NCI-H226 (cell line): Measurements from ENCODE around the gene YIPF3.
A peak's percentile ranks its signal among the peaks of the same experiment; 100 is the strongest.
"Not testable (repeated sequence)": the region's sequence is repeated elsewhere in the genome, so short reads cannot be mapped to it uniquely, and the experiment has no call there.

Experiments used
- DNase-seq: peaks from one replicate; pipeline ENCODE4 v3.0.0-alpha.2; 2015

Gene YIPF3

GRCh38 chr6:43509142-43509983 is 7.4 kb downstream of the YIPF3 start:
- DNase-seq = no peak

- DNase-seq = no peak
These were observed 8.1 kb downstream of the YIPF3 start for GRCh38 chr6:43508481-43509141.

GRCh38 chr6:43506667-43507471 is 9.9 kb downstream of the YIPF3 start:
- peak; percentile 59 for DNase-seq

- DNase-seq = no peak
These were observed 10.6 kb downstream of the YIPF3 start for GRCh38 chr6:43506171-43506570.

GRCh38 chr6:43505718-43506117 is 11.0 kb downstream of the YIPF3 start:
- no peak for DNase-seq

GRCh38 chr6:43504756-43505593 is 11.8 kb downstream of the YIPF3 start:
- no peak for DNase-seq

- DNase-seq = no peak
These were observed 13.3 kb downstream of the YIPF3 start for GRCh38 chr6:43503443-43503842.

GRCh38 chr6:43502666-43503065 is 14.1 kb downstream of the YIPF3 start:
- DNase-seq = no peak

GRCh38 chr6:43500921-43501320 is 15.8 kb downstream of the YIPF3 start:
- DNase-seq = no peak

- no peak for DNase-seq
These were observed 17.5 kb downstream of the YIPF3 start for GRCh38 chr6:43499028-43499815.

GRCh38 chr6:43498291-43498690 is 18.4 kb downstream of the YIPF3 start:
- DNase-seq = not testable (repeated sequence)

GRCh38 chr6:43497689-43498088 is 19.0 kb downstream of the YIPF3 start:
- no peak for DNase-seq

GRCh38 chr6:43497129-43497396 is 19.7 kb downstream of the YIPF3 start:
- no peak for DNase-seq

GRCh38 chr6:43496370-43497128 is 20.2 kb downstream of the YIPF3 start:
- DNase-seq = peak; percentile 62

- peak; percentile 53 for DNase-seq
These were observed 21.3 kb downstream of the YIPF3 start for GRCh38 chr6:43495409-43495941.

- DNase-seq = no peak
These were observed 22.0 kb downstream of the YIPF3 start for GRCh38 chr6:43494766-43495165.

- DNase-seq = no peak
These were observed 22.4 kb downstream of the YIPF3 start for GRCh38 chr6:43494321-43494720.

GRCh38 chr6:43493833-43494232 is 22.9 kb downstream of the YIPF3 start:
- DNase-seq = no peak

GRCh38 chr6:43493230-43493629 is 23.5 kb downstream of the YIPF3 start:
- no peak for DNase-seq

GRCh38 chr6:43492673-43493072 is 24.1 kb downstream of the YIPF3 start:
- DNase-seq = no peak
